Measurements from ENCODE around the gene GPR50. TPM values are rescaled to one million over a fixed set of nuclear protein-coding genes. Genes with fewer than 3 reads are reported as not detected.

The GPR50 gene
- total RNA-seq, 6 donors from 2014 or later = not detected

- no peaks in the 10 kb centered on the region for H3K9me3 ChIP-seq
- WGBS, 2 donors = 65 to 71% methylated on average over 4 of the region's 4 CpGs
- H3K27ac ChIP-seq = no peak overlapping the region
- no peaks in the 10 kb centered on the region for H3K36me3 ChIP-seq
- DNase-seq (no peak), ATAC-seq (ENCODE audit: low FRiP score in 2 of 2) (no peak)
- H3K4me3 ChIP-seq = no peak overlapping the region
- H3K4me1 ChIP-seq = no peaks in the 10 kb centered on the region
- H3K27me3 ChIP-seq = no peaks in the 10 kb centered on the region
- TF ChIP-seq POLR2AphosphoS5 (IDR thresholded peaks at IDR 0.05) = no peak
- TF ChIP-seq CTCF (IDR thresholded peaks at IDR 0.05) = no peak
- TF ChIP-seq EP300 (IDR thresholded peaks at IDR 0.05) = no peak
- TF ChIP-seq POLR2A (IDR thresholded peaks at IDR 0.05) = no peak
Observed at GRCh38 chrX:151155234-151155633, 21.1 kb upstream of the GPR50 start.

- no peaks in the 10 kb centered on the region for H3K36me3 ChIP-seq
- 64 to 100% methylated on average over 1 to 4 of the region's 4 CpGs for WGBS, 2 donors
- ATAC-seq (ENCODE audit: low FRiP score in 2 of 2) (peak in 1 of 2 donors; percentile 9), DNase-seq (no peak)
- no peak for TF ChIP-seq POLR2A (IDR thresholded peaks at IDR 0.05)
- TF ChIP-seq POLR2AphosphoS5 (IDR thresholded peaks at IDR 0.05) = no peak
- no peak for TF ChIP-seq EP300 (IDR thresholded peaks at IDR 0.05)
- no peak for TF ChIP-seq CTCF (IDR thresholded peaks at IDR 0.05)
- no peak overlapping the region for H3K4me3 ChIP-seq
- H3K27me3 ChIP-seq = no peaks in the 10 kb centered on the region
- no peaks in the 10 kb centered on the region for H3K4me1 ChIP-seq
- H3K27ac ChIP-seq = no peak overlapping the region
- H3K9me3 ChIP-seq = no peaks in the 10 kb centered on the region
Observed at GRCh38 chrX:151161690-151162089, 14.7 kb upstream of the GPR50 start.

- 67 to 79% methylated on average over 6 to 7 of the region's 7 CpGs for WGBS, 2 donors
- Histone ChIP-seq H3K4me3 (no peak overlapping the region), H3K36me3 (no peaks in the 10 kb centered on the region), H3K27ac (no peak overlapping the region), H3K27me3 (no peaks in the 10 kb centered on the region), H3K4me1 (no peaks in the 10 kb centered on the region), H3K9me3 (no peaks in the 10 kb centered on the region)
- no peak for ATAC-seq (ENCODE audit: low FRiP score in 2 of 2)
- DNase-seq = no peak
- no peak for TF ChIP-seq CTCF (IDR thresholded peaks at IDR 0.05)
- TF ChIP-seq EP300 (IDR thresholded peaks at IDR 0.05) = no peak
- TF ChIP-seq POLR2A (IDR thresholded peaks at IDR 0.05) = no peak
- no peak for TF ChIP-seq POLR2AphosphoS5 (IDR thresholded peaks at IDR 0.05)
Observed at GRCh38 chrX:151167791-151168345, 8.5 kb upstream of the GPR50 start.

GRCh38 chrX:151169783-151170182 lies 6.6 kb upstream of the GPR50 start:
- no peaks in the 10 kb centered on the region for H3K4me1 ChIP-seq
- no peaks in the 10 kb centered on the region for H3K9me3 ChIP-seq
- peaks cover 0 to 4% (median 0%) of the 10 kb centered on the region in 4 donors for H3K27me3 ChIP-seq
- DNase-seq = no peak
- TF ChIP-seq EP300 (IDR thresholded peaks at IDR 0.05) (no peak), POLR2AphosphoS5 (IDR thresholded peaks at IDR 0.05) (no peak), POLR2A (IDR thresholded peaks at IDR 0.05) (no peak)
- H3K27ac ChIP-seq = no peak overlapping the region
- WGBS, 2 donors = 100% methylated on average over 1 of the region's 1 CpG; no CpG with 5 or more reads in 1 of the 2 donors
- H3K36me3 ChIP-seq = no peaks in the 10 kb centered on the region
- ATAC-seq (ENCODE audit: low FRiP score in 2 of 2) = no peak
- no peak overlapping the region for H3K4me3 ChIP-seq

- H3K9me3 ChIP-seq = peaks cover 0 to 12% (median 0%) of the 10 kb centered on the region in 4 donors
- TF ChIP-seq EP300 (IDR thresholded peaks at IDR 0.05) = no peak
- TF ChIP-seq CTCF (IDR thresholded peaks at IDR 0.05) = no peak
- no peak for TF ChIP-seq POLR2AphosphoS5 (IDR thresholded peaks at IDR 0.05)
- TF ChIP-seq POLR2A (IDR thresholded peaks at IDR 0.05) = no peak
- peaks cover 0 to 7% (median 0%) of the 10 kb centered on the region in 4 donors for H3K4me1 ChIP-seq
- WGBS, 2 donors = 1 to 36% methylated on average over 16 to 37 of the region's 37 CpGs
- H3K27me3 ChIP-seq = peaks cover 0 to 25% (median 0%) of the 10 kb centered on the region in 4 donors
- no peaks in the 10 kb centered on the region for H3K36me3 ChIP-seq
- H3K27ac ChIP-seq = no peak overlapping the region
- no peak overlapping the region for H3K4me3 ChIP-seq
- no peak for DNase-seq
- ATAC-seq (ENCODE audit: low FRiP score in 2 of 2) = no peak
Observed at GRCh38 chrX:151174581-151175282, 1.7 kb upstream of the GPR50 start.
